Stimulated activated CD4-positive, alpha-beta T cell treated with anti-CD3 and anti-CD28 coated beads, Interleukin-4, amount 100 ng/mL, for 1 hour (primary cell): Measurements from ENCODE around the gene EFTUD2.

Experiments
- DNase-seq: peaks from one replicate; pipeline ENCODE4 v3.0.0-alpha.2; 2020

The EFTUD2 gene

DNA sequence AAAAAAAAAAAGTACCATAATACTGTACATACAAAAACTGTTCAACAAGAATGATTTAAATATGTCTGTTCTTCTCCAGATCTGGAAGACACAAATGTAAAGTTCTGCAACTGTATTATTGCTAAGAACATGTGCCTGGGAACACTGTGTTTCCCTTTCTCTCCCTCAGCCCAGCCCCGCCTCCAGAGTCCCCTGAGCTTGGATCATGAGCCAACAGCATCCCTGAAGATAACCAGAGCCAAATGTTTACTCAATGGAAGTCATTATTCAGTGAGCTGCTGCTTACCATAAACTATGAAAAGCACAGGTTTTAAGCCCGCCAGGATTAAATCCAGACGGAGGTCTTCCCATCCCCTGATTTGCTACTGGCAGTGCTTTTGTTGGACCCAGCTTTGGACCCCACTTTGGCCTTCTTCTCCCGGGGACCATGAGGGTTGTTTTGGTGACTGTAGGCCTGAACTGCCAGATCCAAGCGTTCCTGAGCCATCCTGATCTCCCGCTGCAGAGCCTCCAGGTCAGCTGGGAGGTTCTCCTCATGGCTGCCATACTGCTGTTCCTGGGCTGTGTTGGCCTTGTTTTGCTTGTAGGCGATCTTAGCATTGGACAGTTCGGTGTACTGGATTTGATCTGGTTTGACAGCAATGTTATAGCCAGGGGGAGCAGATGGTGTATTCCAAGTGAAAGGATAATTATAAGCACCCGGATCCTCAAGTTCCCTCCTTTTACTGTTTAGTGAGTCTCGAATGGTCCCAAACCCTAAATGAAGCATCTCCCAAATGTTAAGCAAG is 94.7 kb downstream of the EFTUD2 start:
- no peak for DNase-seq

DNA sequence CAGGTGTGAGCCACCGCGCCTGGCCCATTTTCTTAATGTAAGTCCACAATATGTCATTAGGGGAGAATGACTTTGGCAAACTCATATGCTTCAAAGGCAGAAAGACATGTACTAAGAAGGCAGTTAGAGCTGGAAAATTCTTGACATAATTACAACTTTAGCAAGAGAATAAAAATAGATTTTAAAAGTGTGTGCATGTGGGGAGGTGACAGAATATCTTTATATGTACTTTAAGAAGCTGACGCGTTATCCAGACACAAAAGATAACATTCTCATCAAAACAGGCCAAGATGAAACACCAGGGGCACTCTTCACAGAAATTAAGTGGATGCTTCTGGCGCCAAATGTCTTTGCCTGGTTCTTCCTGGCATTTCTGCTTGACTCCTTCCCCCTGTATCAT is 97.4 kb downstream of the EFTUD2 start:
- DNase-seq, result no peak
